Esophagus muscularis mucosa (tissue), 4 donors: ENCODE measurements around the gene GALP. TPM values are rescaled to one million over a fixed set of nuclear protein-coding genes. Genes with fewer than 3 reads are reported as not detected.

Experiments
- DNase-seq: peaks from one replicate; pipeline ENCODE4 v3.0.0-alpha.2; 2017; ENCODE audit errors: extremely low spot score
- H3K27ac ChIP-seq, 4 donors: fragments of 200-600 bp; sonication (generic); replicated peaks in 1 of 4; 1 replicate in 3 of 4; 2 replicates in 1 of 4; pipeline ENCODE4 v1.5.1; 2016 to 2019; ENCODE audit warnings: mild to moderate bottlenecking in 1 of 4
- H3K27me3 ChIP-seq, 4 donors: fragments of 200-600 bp; sonication (generic); one replicate each; pipeline versions ENCODE4 v1.5.1 to v1.6.0; 2016 to 2019
- H3K36me3 ChIP-seq, 4 donors: fragments of 200-600 bp; sonication (generic); one replicate each; pipeline ENCODE4 v1.5.1; 2016 to 2019
- H3K4me1 ChIP-seq, 4 donors: fragments of 200-600 bp; sonication (generic); one replicate each; pipeline ENCODE4 v1.5.1; 2016 to 2019
- H3K4me3 ChIP-seq, 4 donors: fragments of 200-600 bp; sonication (generic); 1 replicate in 2 of 4; 2 replicates in 2 of 4; pipeline ENCODE4 v1.5.1; 2016 to 2019; ENCODE audit warnings: mild to moderate bottlenecking in 4 of 4, moderate library complexity in 1 of 4
- H3K9me3 ChIP-seq, 4 donors: fragments of 200-600 bp; sonication (generic); 1 replicate in 3 of 4; 2 replicates in 1 of 4; pipeline ENCODE4 v1.5.1; 2016 to 2019
- CTCF ChIP-seq, 3 experiments: fragments of 200-600 bp in 2 of 3; fragments of 450-650 bp in 1 of 3; sonication (generic) in 2 of 3; IDR thresholded peaks; one replicate each; pipeline ENCODE4 v1.5.1; 2017 to 2019; ENCODE audit warnings: antibody characterized with exemption in 3 of 3, mild to moderate bottlenecking in 2 of 3, moderate library complexity in 1 of 3
- EP300 ChIP-seq: sonication (generic); formaldehyde crosslinking; IDR thresholded peaks from one replicate; pipeline ENCODE4 v1.6.1; 2017; ENCODE audit warnings: antibody characterized with exemption
- POLR2A ChIP-seq: fragments of 450-650 bp; IDR thresholded peaks from one replicate; pipeline ENCODE4 v1.6.1; 2017; ENCODE audit warnings: antibody characterized with exemption, moderate library complexity, mild to moderate bottlenecking, low read depth
- POLR2AphosphoS5 ChIP-seq, 2 donors: sonication (generic); formaldehyde crosslinking; IDR thresholded peaks; one replicate each; pipeline ENCODE4 v1.6.1; 2017; ENCODE audit warnings: antibody characterized with exemption in 2 of 2
- WGBS: methylation state at CpG from one replicate; pipeline ENCODE4 v1.1.5; 2018; 5-methylcytosine and 5-hydroxymethylcytosine counted together
- intact Hi-C: fragments of 100-400 bp; cut with DNase I; formaldehyde crosslinking; loops from one replicate; pipeline ENCODE4 v1.15.1; 2023
- small RNA-seq, 3 donors: library from RNA; depleted of rRNA; stranded (forward); fragments of <200 nt; gene quantifications; one replicate each; pipeline ENCODE3, GENCODE V24; 2016
- total RNA-seq, 4 donors: library from RNA; depleted of rRNA; stranded (reverse); fragments of >200 nt; gene quantifications; one replicate each; pipeline versions ENCODE4 v1.1.0 to v1.2.1, GENCODE V29; 2016

Gene GALP
- total RNA-seq, 4 donors from 2014 or later = not detected

GRCh38 chr19:56222901-56223300 lies 47.1 kb downstream of the GALP start:
- H3K27me3 ChIP-seq = peaks cover 0 to 3% (median under 1%) of the 10 kb centered on the region in 4 donors
- no peak for DNase-seq
- H3K4me3 ChIP-seq = no peak overlapping the region
- H3K9me3 ChIP-seq = no peaks in the 10 kb centered on the region
- H3K27ac ChIP-seq = no peak overlapping the region
- 78% methylated on average over 4 of the region's 6 CpGs for WGBS
- intact Hi-C loops = no loop called here
- peaks cover 0 to 22% (median 14%) of the 10 kb centered on the region in 4 donors for H3K36me3 ChIP-seq
- TF ChIP-seq CTCF (IDR thresholded peaks at IDR 0.05) (no peak), POLR2AphosphoS5 (IDR thresholded peaks at IDR 0.05) (no peak), POLR2A (no peak), EP300 (no peak)
- H3K4me1 ChIP-seq = peaks cover 0 to under 1% (median 0%) of the 10 kb centered on the region in 4 donors

- Histone ChIP-seq H3K27me3 (no peaks in the 10 kb centered on the region), H3K4me3 (no peak overlapping the region), H3K27ac (no peak overlapping the region), H3K4me1 (no peaks in the 10 kb centered on the region), H3K36me3 (peaks cover 0 to 22% (median 14%) of the 10 kb centered on the region in 4 donors), H3K9me3 (no peaks in the 10 kb centered on the region)
- WGBS = 93% methylated on average over 9 of the region's 9 CpGs
- intact Hi-C loops = no loop called here
- no peak for TF ChIP-seq CTCF (IDR thresholded peaks at IDR 0.05)
- no peak for TF ChIP-seq POLR2AphosphoS5 (IDR thresholded peaks at IDR 0.05)
- no peak for TF ChIP-seq POLR2A
- no peak for TF ChIP-seq EP300
- no peak for DNase-seq
Observed at GRCh38 chr19:56223481-56223880, 47.7 kb downstream of the GALP start.

Small RNAs within 50 kb of the gene (small RNA-seq; reads per million reads assigned to genes)
- 0 reads per million in 3 donors for gene AC024580.2

Other genes with a start within 250 kb of the GALP start
- not detected for gene NLRP13, start 243.7 kb upstream of the GALP start, total RNA-seq
- gene NLRP8, start 228.2 kb upstream of the GALP start, total RNA-seq = not detected
- not detected for gene NLRP5, start 189.2 kb upstream of the GALP start, total RNA-seq
- gene ZNF787, start 54.7 kb upstream of the GALP start, total RNA-seq = 10 to 100 TPM; 15.0 to 34.2 (median 28.4) TPM
- gene ZNF444, start 34.7 kb upstream of the GALP start, total RNA-seq = 10 to 100 TPM; 32.0 to 78.2 (median 52.1) TPM
- gene ZSCAN5B, start 21.8 kb downstream of the GALP start, total RNA-seq = 1 to 10 TPM in 1 of 4 donors, not detected in 3; 1.2 TPM
- gene ZSCAN5C, start 26.3 kb downstream of the GALP start, total RNA-seq = not detected
- gene EDDM13, start 96.7 kb downstream of the GALP start, total RNA-seq = 1 to 10 TPM in 1 of 4 donors, not detected in 3; 2.9 TPM
- 1 to 10 TPM; 3.7 to 9.9 (median 6.7) TPM for gene ZSCAN5A, start 138.8 kb downstream of the GALP start, total RNA-seq
- gene ZNF582, start 217.5 kb downstream of the GALP start, total RNA-seq = 1 to 10 TPM; 4.1 to 5.5 (median 4.8) TPM
- 10 to 100 TPM in 1 of 4 donors, 1 to 10 TPM in 3; 3.8 to 11.8 (median 6.6) TPM for gene ZNF583, start 228.3 kb downstream of the GALP start, total RNA-seq